GOT3 (cell line): ENCODE data around the gene SOAT1.
A peak's percentile ranks its signal among the peaks of the same experiment; 100 is the strongest.
"Not testable (repeated sequence)": the region's sequence is repeated elsewhere in the genome, so short reads cannot be mapped to it uniquely, and the experiment has no call there.

Experiments used
- DNase-seq: peaks from one replicate; lab custom pipeline; 2025; ENCODE audit warnings: mixed read lengths; lab: John Stamatoyannopoulos, UW

The SOAT1 gene

DNA sequence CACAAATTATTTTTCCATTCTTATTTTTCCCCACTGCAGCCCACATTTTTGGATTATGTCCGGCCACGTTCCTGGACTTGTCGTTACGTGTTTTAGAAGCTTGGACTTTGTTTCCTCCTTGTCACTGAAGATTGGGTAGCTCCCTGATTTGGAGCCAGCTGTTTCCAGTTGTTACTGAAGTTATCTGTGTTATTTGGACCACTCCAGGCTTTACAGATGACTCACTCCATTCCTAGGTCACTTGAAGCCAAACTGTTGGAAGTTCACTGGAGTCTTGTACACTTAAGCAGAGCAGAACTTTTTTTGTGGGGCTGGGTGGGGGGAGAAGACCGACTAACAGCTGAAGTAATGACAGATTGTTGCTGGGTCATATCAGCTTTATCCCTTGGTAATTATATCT lies 59.9 kb downstream of the SOAT1 start:
- DNase-seq = no peak

DNA sequence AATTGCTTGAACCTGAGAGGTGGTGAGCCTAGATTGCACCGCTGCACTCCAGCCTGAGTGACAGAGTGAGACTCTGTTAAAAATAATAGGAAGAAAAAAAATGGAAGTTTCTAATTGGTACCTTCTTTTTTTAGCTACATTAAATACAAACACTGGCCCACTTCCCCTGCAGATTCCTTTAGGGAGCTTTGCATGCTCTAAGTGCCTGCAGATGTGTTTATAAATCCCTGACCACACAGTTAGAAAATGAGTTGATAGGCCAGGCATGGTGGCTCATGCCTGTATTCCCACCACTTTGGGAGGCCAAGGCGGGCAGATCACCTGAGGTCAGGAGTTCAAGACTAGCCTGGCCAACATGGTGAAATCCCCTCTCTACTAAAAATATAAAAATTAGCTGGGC lies 68.0 kb downstream of the SOAT1 start:
- not testable (repeated sequence) for DNase-seq

DNA sequence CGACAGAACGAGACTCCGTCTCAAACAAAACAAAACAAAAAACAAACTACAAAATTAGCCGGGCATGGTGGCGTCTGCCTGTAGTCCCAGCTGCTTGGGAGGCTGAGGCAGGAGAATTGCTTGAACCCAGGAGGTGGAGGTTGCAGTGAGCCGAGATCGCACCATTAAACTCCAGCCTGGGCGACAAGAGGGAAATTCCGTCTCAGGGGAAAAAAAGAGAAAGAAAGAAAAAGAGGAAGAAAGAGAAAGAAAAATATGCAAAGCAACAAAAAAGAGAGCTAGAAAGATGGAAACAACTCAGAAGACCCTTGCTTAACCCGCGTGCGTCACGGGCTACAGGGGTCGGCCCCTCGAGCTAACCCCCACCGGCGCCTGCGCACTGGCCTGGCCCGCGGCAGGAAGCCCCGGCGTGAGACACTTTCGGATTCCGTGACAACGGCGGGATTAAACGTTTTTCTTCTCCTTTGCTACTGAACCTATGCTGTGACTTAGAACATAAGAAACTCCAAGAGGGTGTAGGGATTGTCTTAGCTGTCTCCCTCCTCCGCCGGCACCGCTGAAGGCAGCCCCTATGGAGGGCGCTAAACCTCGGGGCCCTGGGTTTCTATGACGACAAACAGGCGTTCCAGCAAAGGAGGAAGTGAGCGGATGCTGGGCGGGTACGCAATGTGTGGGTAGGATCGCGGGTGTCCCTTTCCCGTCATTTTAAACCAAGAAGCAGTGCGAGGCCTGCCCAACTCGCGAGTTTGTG lies 71.9 kb downstream of the SOAT1 start, which contains the start of gene AXDND1:
TSS of gene AXDND1 (plus strand) at position 630 of the 751 bp plus-strand sequence. CDS start 539 bp downstream, outside the sequence.
- peak; percentile 89 for DNase-seq

DNA sequence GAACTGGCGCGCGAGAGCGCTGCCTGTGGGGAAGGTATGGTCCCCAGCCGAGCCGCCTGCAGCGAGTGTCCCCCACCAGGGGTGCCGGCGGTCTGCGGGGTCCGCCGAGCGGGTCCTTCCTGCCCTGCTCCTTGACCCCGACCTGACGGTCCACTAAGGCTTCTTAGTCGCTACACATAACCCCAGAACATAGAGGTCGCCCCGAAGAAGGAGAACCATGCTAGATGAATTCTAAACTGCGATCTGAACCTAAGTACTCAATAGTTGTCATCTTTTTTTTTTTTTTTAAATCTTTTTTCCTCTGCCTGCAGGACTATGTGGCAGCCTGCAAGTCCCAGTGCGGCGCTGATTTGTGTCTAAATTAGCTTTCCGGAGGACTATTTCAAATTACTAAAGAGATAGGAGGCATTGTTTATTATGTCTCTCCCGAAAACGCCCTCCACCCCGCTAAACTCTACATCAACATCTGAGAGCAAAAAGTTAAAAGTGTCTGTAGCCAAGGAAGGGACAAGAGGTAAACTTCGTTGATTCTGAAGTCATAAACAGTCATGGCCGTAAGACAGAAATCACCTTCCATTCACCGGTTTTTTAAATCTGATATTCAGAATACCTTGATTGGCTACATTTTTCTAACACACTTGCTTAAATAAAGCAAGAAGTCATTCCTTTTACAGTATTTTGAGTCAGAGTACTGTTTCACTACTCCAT lies 72.7 kb downstream of the SOAT1 start:
- DNase-seq = peak; percentile 53

DNA sequence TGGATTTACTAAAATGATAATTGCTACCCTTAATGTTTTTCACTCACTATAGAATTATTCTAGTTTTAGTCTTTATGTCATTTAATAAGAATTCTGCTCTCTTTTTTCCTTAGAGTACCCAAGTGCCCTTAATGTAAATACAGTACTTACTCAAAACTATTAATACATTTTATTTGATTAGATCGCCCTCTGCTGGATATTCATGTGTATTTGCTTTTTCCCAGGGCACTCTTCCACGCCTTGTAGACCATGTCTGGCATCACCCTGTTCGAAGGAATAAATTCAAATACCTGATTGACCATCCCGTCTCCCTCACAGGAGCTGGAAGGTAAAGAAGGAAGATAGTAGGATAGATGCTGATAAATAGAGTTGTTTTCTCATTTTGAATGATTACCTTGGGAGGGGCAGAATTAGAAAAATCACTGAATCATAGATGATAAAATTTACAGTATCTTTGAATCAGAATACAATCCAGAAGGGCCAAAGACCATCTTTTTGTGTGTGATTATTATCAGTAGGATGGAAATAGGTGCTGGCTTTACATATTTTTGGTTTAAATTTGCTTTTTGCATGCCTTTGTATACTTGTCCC lies 76.2 kb downstream of the SOAT1 start:
- DNase-seq = no peak

DNA sequence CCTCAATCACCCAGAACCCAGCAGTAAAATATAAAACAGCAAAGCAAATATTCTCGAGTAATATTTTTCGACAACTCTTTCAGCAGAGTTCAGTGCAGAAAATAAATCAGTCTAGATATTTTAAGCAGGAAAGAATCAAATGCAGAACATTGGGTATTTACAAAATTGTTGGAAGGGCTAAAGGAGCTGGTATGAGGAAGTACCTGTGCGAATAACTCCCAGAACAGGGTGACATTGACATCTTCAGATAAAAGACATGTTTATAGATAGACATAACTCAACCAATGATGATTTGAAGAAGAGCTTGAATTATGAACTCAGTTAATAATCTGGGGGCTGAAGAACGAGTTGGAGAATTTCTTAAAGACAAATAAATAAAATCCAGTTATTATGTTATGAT lies 78.6 kb downstream of the SOAT1 start:
- no peak for DNase-seq

DNA sequence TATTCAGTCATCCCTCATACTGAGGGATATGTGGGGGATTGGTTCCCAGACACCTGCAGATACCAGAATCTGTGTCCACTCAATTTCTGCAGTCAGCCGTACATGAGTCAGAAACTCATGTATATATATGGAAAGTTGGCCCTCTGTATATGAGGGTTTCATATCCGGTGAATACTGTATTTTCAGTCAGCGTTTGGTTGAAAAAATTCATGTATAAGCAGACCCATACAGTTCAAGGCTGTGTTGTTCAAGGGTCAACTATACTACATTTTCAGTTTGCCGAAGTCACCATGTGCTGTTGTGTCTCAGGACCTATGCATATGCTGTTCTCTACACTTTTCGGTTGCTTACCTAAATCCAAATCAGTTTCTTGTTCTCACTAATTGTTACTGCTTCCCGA lies 82.6 kb downstream of the SOAT1 start:
- no peak for DNase-seq

DNA sequence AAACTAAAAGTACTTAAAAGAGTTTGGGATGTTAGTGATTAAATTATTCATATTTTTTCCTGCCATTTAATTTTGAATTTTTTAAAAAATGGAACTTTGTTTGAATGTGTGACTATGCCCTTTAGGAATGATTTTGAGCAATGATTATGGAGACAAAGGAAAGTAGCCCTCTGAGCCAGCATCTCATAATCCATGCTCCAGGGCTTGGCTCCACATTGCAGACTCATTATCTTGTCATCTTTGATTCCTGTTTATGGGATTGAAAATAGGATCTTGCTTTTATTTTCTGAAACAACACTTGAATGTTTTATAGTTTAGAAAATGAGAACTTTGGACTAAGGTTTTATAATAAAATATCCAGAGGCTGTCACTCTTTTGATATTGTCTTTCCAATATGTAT lies 86.7 kb downstream of the SOAT1 start:
- no peak for DNase-seq

DNA sequence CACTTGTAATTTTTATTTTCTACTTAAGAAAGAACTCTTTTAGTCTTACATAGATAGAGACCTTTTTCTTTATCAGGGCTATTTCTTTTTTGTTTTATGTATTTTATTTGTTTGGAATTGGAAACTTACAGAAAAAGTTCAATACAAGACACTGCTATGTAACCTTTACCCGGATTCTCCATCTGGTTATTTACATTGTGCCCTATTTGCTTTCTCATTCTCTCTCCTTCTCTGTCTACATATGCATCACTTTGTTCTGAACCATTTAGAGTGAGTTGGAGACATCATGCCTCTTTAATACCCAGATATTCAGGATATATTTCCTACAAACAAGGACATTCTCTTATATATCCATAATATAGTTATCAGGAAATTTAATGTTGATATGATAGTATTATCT lies 90.4 kb downstream of the SOAT1 start:
- DNase-seq = no peak

DNA sequence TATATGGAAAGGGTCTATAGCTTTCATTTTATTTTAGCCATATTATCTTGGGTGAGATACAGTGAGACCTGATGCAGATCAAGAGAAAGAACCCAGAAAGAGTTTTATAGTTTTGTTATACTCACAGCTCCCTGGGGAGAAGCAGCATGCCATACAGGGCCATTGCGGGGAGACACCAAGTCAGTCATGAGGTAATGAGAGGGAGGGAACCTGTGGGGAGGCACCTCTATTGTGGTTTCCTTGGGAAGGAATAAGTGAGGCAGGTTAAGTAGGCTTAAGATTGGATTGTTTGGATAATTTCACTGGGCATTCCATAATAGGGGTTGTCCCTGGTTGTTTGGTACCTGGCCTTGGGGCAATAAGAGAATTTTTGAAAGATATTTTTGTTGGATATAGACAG lies 91.9 kb downstream of the SOAT1 start:
- no peak for DNase-seq

DNA sequence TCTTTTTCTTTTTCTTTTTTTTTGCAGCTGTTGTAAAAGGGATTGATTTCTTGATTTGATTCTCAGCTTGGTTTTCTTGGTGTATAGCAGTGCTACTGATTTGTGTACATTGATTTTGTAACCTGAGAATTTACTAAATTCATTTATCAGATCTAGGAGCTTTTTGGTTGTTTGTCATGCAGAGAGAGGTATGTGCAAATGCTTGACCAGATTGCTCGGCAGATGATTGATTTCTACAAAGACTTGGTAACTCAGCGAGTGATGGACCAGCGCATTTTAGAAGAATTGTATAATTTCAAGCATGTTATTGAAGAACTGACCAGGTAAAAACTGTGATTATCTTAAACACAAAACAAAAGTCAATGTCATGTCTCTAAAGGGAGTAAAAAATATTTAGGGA lies 100.1 kb downstream of the SOAT1 start:
- no peak for DNase-seq

DNA sequence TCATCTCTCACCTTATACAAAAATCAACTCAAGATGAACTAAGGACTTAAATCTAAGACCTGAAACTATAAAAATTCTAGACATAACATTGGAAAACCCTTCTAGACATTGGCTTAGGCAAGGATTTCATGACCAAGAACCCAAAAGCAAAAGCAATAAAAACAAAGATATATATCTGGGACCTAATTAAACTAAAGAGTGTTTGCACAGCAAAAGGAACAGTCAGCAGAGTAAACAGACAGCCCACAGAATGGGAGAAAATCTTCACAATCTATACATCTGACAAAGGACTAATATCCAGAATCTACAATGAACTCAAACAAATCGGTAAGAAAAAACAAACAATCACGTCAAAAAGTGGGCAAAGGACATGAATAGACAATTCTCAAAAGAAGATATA lies 105.8 kb downstream of the SOAT1 start:
- not testable (repeated sequence) for DNase-seq
